Measurements from ENCODE around the gene SRP19.
"Not testable (repeated sequence)": the region's sequence is repeated elsewhere in the genome, so short reads cannot be mapped to it uniquely, and the experiment has no call there.

SRP19 gene
- long read RNA-seq, donor 1, transcript SRP19-206 (5 exons, 2,841 nt) = major isoform, 39 of 54 reads
- long read RNA-seq, donor 1, transcript SRP19-205 (2 exons, 473 nt) = minor isoform, 6 of 54 reads
- long read RNA-seq, donor 1, partial matches to known transcripts = 0 of 54 reads
- long read RNA-seq, donor 1, other reads (novel, unspliced or antisense) = 0 of 54 reads
- long read RNA-seq, donor 2, transcript SRP19-206 (5 exons, 2,841 nt) = major isoform, 27 of 33 reads
- long read RNA-seq, donor 2, partial matches to known transcripts = 0 of 33 reads
- long read RNA-seq, donor 2, other reads (novel, unspliced or antisense) = 0 of 33 reads
- long read RNA-seq, donor 3, transcript SRP19-206 (5 exons, 2,841 nt) = major isoform, 20 of 25 reads
- long read RNA-seq, donor 3, partial matches to known transcripts = 0 of 25 reads
- long read RNA-seq, donor 3, other reads (novel, unspliced or antisense) = 0 of 25 reads
- long read RNA-seq, donor 4, transcript SRP19-206 (5 exons, 2,841 nt) = major isoform, 14 of 143 reads
- long read RNA-seq, donor 4, partial matches to known transcripts = 33 of 143 reads
- long read RNA-seq, donor 4, other reads (novel, unspliced or antisense) = 87 of 143 reads
- long read RNA-seq, donor 5, transcript SRP19-206 (5 exons, 2,841 nt) = major isoform, 20 of 30 reads
- long read RNA-seq, donor 5, partial matches to known transcripts = 0 of 30 reads
- long read RNA-seq, donor 5, other reads (novel, unspliced or antisense) = 0 of 30 reads
- long read RNA-seq, donor 6, transcript SRP19-206 (5 exons, 2,841 nt) = major isoform, 24 of 207 reads
- long read RNA-seq, donor 6, partial matches to known transcripts = 58 of 207 reads
- long read RNA-seq, donor 6, other reads (novel, unspliced or antisense) = 118 of 207 reads
- long read RNA-seq, donor 7, transcript SRP19-206 (5 exons, 2,841 nt) = major isoform, 42 of 52 reads
- long read RNA-seq, donor 7, partial matches to known transcripts = 5 of 52 reads
- long read RNA-seq, donor 7, other reads (novel, unspliced or antisense) = 0 of 52 reads
- long read RNA-seq, donor 8, transcript SRP19-206 (5 exons, 2,841 nt) = major isoform, 33 of 38 reads
- long read RNA-seq, donor 8, partial matches to known transcripts = 0 of 38 reads
- long read RNA-seq, donor 8, other reads (novel, unspliced or antisense) = 0 of 38 reads

DNA sequence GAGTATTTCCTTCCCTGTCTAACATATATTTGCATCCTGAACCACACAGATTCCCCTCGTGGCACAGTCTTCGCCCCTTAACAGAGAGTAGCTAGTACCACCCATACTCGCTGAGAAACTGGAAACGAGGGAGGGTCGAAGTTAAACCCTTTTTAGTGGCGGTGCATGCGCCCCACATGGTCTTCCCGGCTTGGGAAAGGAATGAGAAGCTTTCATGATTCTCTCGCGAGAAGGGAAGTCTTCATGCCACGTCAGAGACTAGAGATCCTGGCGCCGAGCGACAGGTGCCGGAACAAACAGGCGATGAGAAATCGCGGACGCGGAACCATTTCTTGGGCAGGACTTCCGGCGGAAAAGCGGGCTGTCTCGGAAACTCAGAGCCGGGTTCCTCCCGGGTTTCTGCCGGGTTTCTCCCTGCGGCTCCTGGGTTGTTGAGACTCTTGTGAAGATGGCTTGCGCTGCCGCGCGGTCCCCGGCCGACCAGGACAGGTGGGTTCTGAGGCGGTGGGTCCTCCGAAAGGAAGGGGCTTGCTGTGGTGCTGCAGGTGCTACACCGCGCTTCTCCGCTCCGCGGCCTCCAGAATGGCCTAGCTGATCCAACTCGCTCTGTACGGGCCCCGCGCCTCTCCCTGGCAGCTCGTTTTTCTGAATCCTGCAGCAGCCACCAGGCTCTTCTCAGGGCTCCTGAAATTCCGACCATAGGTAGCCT lies at the start of gene SRP19:
TSS of gene SRP19 (plus strand) at position 359 of the 709 bp plus-strand sequence. CDS start at position 449, 90 bp downstream.
- peak; percentile 88 for DNase-seq

GRCh38 chr5:112812549-112812948 lies 48.5 kb upstream of the SRP19 start:
- DNase-seq = no peak

- no peak for DNase-seq
Measured at GRCh38 chr5:112820246-112820645, 40.8 kb upstream of the SRP19 start.

DNA sequence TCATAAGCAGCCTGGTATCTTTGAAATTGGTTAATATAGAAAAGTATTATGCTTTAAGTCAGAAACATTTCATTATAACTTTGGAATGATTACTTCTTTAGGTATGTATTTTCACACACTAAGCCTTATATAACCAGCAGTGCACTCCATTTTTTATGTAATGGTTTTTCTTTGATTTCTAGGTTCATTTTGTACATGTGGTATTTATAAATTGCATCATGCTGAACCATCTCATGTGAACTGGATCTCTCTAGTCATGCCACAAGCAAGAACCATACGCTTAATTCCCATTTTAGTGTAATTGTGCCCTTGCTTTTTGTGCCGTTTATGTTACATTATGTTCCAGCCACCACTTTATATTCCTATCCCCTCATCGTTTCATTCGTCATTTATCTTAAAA lies 38.6 kb upstream of the SRP19 start:
- no peak for DNase-seq

DNA sequence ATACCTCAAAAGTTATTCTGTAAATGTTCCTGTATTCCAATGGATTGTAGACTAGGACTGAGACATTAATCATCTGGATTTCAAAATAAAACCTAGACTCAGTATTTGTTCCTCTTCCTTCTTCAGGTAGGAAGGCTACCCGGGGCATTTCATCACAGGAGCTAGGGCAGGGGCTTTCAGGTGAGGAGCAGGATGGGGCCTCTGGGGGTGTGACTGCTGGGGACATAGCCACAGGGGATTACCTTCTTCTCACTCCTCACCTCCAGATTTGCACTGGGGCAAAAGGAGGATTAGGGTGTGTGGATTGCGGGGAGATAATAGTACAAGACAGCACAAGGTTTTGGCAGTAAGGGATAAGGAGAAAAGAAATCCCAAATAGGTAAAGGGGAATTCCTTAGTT lies 37.9 kb upstream of the SRP19 start:
- no peak for DNase-seq

- no peak for DNase-seq
Measured at GRCh38 chr5:112823656-112824055, 37.4 kb upstream of the SRP19 start.

GRCh38 chr5:112824197-112824596 lies 36.9 kb upstream of the SRP19 start:
- DNase-seq = no peak

- no peak for DNase-seq
Measured at GRCh38 chr5:112830378-112830777, 30.7 kb upstream of the SRP19 start.

- DNase-seq = no peak
Measured at GRCh38 chr5:112833971-112834370, 27.1 kb upstream of the SRP19 start.

GRCh38 chr5:112844489-112844888 lies 16.6 kb upstream of the SRP19 start:
- DNase-seq = no peak

DNA sequence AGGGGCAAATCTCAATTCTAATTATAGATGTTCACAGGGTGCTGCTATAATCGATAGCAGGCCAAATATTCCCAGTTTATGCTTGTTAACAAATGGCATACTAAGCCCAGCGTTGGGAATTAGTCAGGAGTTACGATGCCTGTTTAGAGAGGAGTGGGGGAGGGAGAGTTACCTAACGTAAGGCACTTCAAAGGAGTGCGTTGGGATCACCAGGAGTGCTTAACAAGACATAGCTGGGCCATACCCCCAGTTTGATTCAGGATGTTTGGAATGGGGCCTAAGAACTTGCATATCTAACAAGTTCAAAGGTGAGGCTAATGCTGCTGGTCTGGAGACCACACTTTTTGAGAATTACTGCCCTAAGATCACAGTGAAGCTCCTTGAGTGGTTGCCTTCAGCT lies 14.5 kb upstream of the SRP19 start:
- no peak for DNase-seq

DNA sequence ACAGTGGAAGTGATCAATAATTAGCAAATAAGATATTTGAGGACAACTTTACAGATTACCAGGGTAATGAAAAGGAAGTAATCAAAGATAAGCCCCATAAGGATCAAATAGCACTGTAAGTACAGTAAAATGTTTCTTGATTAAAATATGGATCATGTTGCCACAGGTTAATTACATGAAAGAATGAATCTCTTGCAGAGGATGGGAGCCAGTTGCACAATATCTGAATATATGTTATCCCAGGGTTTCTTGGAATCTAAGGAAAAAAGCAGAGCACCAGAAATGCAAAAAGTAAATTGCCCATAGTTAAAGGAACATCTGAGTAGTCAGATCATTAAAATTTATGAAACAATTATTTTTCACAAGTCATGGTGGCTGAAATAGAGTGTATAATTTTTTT lies 13.8 kb upstream of the SRP19 start:
- no peak for DNase-seq

- DNase-seq = peak; percentile 26
Measured at GRCh38 chr5:112848116-112848811, 12.8 kb upstream of the SRP19 start.

GRCh38 chr5:112849912-112850311 lies 11.2 kb upstream of the SRP19 start:
- DNase-seq = no peak

GRCh38 chr5:112854651-112855050 lies 6.4 kb upstream of the SRP19 start:
- DNase-seq = no peak

GRCh38 chr5:112857866-112858265 lies 3.2 kb upstream of the SRP19 start:
- no peak for DNase-seq

DNA sequence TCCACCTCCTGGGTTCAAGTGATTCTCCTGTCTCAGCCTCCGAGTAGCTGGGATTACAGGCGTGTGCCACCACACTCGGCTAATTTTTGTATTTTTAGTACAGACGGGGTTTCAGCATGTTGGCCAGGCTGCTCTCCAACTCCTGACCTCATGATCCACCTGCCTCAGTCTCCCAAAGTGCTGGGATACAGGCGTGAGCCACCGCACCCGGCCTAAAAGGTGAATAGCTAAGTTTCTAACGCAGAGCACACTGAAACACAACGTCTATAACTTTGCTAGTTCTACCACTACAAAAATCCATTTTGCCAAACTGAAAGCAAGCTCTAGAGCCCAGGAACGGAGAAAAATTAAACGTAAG lies 537 bp upstream of the SRP19 start:
- not testable (repeated sequence) for DNase-seq

- DNase-seq = no peak
Measured at GRCh38 chr5:112861638-112861985, 525 bp downstream of the SRP19 start.

DNA sequence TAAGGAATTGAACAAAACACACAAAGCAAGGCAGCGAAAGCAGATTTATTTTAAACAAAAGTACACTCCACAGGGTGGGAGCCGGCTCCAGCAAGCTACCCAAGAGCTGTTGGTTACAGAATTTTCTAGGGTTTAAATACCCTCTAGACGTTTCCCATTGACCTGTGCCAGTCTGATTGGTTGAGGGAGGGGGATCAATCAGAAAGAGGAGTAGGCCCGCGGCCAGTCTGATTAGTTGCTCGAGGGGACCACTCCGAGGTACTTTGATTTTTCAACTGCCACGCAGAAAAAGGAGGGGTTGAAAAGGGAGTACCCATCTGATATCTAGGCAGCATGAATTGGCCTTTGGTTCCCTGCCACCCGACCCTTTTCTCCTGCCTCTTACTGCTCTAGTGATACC lies 998 bp downstream of the SRP19 start:
- DNase-seq = no peak

- DNase-seq = no peak
Measured at GRCh38 chr5:112863549-112863948, 2.5 kb downstream of the SRP19 start.

- no peak for DNase-seq
Measured at GRCh38 chr5:112865128-112865527, 4.0 kb downstream of the SRP19 start.

DNA sequence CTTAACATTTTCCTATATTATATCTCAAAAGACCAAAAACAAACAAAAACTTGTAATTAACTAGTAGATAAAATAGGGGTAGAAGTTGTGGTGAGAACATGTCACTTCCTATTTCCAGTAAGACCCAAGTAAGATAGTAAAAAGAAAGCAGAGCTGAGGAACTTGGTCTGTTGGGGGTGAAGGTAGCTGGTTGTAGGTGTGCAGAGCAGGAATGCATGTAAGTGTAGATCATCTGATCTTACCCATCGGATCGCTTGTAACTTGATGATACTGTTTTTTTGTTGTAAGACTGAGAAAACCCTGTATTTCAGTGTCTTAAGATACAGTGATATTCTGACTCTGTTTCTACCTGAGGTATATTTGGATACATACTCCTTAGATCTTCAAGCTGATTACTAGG lies 5.7 kb downstream of the SRP19 start:
- DNase-seq = no peak

All from right kidney (tissue), 9 donors.